Suppressor macrophage (primary cell): ENCODE data around the gene CCNY.

Source experiments
- DNase-seq, 4 experiments: peaks; one replicate each; pipeline ENCODE4 v3.0.0-alpha.2; 2020 to 2022

CCNY gene

GRCh38 chr10:35456153-35456720, 119.9 kb downstream of the CCNY start:
- no peak for DNase-seq

DNA sequence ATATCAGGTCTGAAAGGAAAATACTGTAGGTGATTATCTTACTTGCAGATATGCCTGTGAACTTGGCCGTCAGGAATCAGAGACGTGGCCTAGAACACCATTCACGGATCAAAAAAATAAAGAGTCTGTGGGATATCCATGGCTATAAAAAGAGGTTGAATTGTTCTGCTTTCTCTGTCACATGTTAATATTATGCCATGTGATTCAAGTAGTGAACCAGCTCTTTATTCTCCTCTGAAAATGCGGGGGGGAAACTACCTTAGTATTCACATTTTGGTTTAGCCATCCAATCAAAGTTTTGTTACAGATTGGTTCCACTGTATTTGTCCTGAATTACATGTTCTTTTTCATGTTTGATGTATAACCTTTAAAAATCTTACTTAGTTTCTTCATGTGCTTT, 120.5 kb downstream of the CCNY start:
- DNase-seq = no peak

DNA sequence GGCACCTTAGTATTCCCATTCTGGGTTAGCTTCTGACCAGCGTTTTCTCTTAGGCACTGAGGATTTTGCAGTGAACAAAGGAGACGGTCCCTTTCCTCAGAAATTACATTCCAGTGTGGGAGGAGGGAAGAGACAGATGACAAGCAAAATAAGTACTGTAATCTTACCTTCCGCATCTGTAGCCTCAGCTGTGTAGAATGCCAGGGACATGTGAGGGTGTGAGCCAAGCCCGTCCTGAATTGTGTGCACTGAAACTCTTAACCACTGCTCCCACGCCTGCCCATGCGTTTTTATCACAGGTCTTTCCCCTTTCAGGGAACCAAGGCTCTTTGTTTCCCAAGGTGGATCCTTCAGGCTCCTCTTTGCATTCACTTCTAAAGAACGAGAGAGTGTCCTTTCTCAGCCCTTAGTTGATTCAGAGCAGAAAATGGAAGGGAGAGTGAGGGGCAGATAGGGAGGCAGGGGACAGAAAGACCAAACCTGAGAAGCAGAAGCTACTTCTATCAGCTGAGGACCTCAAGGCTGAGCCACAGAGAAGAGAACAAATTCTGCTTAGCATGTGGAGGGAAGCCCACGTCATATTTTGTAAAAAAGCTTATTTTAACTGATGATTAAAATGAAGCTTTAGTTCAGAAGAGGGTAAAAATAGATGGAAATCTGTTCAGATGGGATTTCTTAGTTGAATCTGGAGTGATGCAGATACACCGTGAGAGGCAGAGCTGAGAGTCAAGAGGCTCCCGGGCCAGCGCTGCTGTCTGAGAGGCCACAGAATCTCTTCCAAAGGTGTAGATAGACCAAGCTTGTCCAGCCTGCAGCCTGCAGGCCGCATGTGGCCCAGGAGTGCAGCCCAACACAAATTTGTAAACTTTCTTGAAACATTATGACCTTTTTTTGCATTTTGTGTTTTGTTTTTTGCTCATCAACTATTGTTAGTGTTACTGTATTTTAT, 122.5 kb downstream of the CCNY start:
- no peak for DNase-seq

DNA sequence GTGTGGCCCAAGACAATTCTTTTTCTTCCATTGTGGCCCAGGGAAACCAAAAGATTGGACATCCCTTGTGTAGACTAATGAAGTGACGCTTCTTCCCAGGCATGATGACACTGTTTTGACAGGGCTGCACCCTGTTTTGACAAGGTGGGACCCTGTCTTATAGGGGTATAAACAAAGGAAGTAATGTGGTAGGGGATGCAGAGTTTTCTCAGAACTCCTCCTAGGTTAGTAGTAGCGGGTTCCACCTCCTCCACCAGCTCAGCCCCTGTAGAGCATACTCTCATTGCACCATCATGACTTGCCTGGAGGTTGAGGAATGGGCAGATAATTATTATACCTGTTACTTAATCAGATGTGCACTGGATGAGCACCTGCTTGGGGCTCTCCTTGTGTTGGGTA, 123.1 kb downstream of the CCNY start:
- no peak for DNase-seq

DNA sequence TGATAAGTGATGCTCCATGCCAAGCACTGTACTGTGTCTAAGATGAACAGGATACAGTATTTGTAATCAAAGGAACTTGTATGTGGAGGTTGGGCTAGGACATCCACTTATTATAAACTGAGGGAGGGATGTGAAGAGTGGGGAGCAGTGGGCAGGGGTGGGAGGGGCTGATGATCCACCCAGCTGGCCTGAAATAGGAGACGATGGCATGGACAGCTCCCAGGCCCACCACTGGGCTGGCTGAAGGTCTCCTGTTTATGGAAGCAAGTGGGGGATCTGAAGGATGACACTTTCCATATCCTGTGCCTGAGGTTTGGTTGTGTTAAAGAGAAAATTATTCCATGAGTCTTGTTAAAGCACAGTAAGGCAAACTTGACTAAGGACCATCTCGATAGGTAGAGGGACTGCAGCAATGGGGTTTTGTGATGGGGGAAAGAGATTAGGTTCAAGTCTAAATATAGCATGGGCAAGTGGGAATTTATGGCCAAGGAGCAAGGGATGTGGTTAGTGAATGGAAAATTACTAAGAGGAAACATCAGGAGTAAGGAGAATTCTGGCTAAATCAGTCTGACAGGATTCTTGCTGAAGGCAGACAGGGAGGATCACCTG, 124.6 kb downstream of the CCNY start:
- DNase-seq = no peak

DNA sequence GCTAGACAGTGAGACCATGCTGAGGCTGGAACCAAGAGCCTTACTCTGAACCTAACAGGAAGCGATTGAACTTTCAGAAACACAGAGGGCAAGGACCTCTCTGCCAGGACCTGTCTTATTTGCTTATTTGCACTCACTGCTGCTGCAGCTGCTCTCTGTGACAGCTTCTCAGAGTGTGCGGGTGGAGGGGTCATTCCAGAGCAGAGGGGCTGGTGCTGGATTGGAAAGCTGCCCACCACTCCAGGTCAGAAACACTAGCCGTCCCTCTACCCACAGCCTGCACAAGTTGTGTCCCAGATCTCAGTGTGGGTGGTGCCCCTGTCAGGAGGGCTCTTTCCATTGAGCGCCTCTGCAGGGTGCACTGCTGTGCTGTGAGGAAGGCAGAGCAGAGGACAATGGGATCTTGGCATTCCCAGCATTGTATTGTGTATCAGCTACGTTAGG, 126.2 kb downstream of the CCNY start:
- DNase-seq = no peak

DNA sequence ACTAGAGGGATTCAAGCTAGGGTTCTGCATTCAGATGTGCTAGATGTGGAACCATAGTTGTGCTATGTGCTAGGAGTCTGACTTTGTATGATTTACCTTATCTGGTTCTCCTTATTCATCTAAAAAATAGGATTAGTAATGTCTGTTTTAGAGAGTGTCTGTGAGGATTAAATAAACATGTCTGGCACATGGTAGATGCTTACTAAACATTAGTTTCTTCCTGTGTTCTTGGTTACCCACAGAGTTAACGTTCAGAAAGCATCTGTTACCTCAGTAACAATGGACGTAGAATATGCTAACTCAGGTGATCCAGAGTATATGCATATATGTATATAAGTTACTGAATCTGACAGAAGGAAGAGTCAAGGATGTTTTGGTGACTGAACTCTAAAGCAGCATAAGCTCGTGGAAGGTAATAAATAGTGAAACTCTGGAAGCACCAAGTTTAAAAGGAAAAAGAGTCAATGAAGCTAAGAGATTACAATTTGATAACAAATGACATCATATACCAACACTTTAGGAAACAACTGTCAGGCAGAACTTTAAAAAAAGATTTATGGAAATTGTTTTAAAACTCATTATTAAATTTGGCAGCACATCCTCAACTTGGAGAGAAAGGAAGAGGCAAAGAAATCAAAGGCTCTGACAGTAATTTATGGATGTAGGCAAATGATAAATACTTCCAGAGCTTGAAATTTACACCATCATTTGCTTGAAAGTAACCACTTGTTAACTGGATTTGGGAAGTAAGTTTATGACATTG, 127.0 kb downstream of the CCNY start:
- no peak for DNase-seq

DNA sequence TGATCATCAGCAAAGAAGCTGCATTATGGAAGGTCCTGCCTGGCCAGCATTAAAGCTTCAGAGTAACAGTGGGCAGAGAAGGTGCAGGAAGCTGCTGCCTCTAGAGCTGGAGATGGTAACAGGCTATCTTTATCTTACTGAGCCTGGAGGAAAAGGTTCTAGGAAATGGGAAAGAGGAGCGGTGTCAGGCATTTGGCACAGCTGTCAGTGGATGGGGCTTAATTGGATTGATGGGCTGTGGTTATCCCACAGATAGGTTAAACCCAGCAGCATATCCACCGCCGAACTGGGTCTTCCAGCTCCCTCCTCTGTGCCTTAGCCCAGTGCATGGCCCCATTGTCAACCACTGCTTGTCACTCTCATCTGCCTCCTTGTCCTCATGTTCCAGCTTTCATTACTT, 127.6 kb downstream of the CCNY start:
- peak in 3 of 4 experiments; percentile 32 to 43 (median 42) for DNase-seq

DNA sequence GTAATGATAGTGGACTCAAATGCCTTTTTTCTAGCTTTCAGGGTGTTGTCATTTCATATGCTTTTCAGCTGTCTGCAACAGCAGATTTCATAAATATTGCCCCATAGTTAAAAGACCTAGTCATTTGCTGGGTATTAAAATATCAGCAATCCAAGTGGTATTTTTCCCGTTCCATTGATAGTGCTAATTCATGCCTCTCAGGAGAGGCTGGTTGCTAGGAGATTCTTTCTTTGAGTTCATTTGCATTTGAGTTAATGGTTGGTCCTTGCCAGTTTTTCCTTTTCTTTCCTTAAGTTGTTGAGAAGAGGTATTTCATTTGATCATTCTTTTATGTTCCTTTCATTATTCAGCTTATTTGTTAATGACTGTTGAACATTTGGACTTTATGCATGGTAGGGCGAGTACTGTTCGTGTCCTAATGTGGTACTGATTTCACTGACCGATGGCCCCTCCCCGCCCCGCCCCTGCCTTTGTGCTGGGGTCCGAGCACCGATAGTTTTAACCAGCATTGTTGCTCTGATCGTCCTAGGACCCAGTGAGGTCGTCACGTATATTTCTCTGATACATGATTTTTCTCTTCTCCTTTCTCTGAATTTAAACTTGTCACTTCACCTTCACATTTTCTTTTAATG, 128.6 kb downstream of the CCNY start:
- DNase-seq = no peak

GRCh38 chr10:35465673-35466072, 129.4 kb downstream of the CCNY start:
- DNase-seq = no peak

GRCh38 chr10:35466170-35466569, 129.9 kb downstream of the CCNY start:
- DNase-seq = no peak

DNA sequence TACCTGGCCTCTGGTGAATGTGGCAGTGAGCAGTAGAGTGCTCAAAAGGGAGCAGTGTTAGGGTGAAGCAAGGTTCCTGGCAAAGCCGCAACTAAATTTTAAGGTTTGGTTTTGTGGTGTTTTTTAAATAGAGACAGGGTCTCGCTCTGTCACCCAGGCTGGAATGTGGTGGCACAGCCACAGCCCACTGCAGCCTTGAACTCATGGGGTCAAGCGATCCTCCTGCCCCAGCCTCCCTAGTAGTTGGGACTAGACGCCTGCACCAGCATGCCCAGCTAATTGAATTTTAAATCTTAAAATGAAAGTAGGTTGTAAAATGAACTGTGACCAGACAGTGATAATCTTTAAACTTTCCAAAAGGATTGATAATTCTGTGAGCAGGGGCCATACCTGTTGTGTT, 130.4 kb downstream of the CCNY start:
- DNase-seq = no peak

DNA sequence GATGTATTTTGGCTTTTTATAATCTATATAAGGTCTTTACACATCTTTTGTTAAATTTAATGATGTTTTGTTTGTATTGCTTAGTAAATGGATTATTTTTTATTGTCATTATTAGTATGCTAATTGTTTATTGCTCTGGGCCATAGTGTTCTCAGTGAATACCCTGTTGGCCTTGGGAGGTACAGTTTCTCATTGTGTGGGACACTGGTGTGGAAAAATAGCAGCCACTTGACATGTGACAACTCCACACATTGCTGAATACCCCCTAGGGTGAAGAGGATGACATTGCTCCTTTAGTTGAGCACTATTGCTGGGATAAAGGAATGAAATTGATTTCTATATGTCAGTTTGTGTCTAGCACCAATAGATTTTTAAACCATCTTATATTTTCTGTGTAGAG, 130.9 kb downstream of the CCNY start:
- no peak for DNase-seq

DNA sequence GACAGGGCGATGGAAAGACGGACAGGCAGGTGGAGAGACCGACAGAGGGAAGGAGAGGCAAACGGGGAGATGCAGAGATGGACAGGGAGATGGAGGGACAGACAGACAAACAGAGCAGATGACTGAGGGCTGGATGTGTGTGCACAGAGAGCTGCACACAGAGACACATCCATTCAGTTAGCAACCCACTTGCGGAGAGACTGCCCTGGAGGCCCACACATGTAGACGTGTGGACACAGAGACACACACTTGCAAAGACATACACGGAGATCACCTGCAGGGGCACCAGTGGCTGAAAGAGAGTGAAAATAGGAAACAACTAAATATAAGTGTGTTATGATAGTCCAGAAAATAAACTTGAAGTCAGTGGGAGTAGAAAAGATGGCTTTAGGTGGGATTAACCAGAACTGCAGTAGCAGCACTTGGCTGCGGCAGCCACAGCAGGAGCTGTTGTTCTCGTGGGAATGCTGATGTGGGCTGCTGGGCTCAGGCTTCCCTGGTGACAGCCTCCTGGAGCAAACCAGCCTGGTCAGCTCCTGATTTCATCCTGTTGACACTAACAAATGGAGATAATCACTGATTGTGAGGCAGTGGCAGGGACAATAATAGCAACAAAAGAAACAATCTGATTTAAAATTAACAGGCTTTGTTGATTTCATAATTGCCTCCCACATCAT, 134.1 kb downstream of the CCNY start:
- no peak for DNase-seq

GRCh38 chr10:35470925-35471315, 134.6 kb downstream of the CCNY start:
- no peak for DNase-seq

DNA sequence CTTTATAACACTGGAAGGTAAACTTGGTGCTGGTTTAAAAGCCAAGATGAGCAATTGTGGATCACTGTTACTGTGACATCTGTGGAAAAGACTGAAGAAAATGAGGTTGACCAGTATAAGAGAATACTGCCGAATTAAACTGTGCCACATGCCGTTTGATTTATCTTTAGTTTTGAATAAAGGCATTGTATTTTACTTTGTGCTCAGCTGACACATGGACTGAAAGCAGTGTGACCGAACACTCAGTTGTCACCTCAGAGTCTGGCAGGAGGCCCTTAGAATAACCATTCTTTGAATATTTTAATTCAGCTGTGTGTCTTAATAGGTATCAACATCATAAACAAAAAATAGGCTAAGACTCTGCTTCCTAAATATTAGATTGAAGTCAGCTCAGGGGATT, 135.1 kb downstream of the CCNY start:
- DNase-seq = no peak

GRCh38 chr10:35480142-35480541, 143.8 kb downstream of the CCNY start:
- DNase-seq = no peak

DNA sequence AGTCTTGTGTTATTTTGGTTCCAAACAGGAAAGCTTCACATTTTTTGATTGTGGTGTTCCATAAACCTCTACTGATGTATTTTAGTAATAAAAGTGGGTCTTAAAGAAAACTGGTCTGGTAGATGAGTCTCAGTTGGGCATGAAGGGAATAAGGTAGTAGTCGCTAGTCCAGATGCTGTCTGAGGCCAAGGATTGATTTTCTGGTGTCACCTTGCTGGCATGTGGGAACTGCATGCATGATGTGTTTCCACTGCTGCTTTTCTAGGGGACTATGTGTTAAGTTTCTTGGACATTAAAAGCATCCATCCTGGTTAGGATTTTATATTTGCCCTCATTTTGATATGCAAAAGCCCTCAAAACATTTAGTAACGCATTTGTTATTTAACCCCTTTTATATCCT, 145.1 kb downstream of the CCNY start:
- no peak for DNase-seq

DNA sequence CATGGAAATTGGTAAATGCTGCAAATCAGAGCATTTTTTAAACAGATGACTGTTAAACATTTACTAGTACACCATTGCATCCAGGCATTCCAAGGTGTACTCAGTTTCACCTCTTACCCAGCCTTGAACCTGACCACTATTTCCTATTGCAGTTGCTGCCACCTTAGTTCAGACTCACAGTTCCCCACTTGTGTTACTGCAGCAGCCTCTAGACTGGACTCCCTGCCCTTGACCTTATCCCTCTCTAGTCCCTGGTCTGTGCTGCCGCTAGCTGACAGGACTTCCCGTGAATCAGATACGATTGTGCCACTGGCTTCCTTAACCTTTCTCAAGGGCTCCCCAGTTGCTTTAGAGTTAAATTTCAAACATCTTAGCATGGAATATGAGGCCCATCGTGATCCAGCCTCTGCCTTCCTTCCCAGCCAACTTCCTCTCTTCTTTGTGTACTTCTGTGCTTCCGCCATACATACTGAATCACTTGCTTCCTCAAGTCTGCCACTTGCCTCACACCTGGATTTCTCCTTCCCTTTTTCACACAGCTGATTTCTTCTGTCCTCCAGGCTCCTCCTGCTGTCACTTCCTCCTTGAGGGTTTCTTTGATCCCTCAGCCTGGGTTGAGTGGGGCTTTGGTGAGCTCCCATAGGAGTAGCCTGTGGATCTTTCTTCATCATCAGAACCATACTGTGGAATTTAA, 150.1 kb downstream of the CCNY start:
- DNase-seq = peak; percentile 57 to 84 (median 74)

DNA sequence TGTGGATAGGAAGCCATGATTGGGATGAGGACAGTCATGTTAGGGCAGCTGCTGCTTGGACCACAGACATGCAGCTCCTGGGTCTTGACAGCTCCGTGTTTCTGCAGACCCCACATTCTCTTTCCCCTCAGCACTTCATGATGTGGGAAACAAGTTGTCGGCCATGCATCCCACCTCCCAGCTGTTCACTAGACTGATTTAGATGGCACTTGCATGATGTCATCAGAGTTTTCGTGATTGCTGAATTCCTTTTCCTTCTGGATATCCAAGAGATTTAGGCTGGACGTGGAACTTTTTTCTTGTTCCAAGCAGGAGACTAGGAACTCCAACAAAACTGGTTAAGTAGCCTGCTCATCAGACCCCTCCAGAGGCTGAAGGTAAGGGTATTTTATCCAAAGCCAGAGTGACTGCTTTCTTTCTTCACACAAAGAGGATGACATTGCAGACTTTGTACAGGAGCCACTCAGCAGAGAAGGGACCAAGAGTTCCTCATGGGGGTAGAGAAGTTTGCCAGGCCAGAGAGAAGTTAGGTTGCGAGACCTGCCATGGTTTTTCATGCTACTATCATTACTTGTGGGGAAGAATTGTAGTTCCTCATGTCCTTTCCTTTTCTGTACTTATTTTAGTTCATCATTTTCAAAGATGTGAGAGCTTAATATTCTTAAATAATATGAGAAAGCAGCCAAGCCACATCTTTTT, 151.2 kb downstream of the CCNY start:
- DNase-seq = peak; percentile 33 to 70 (median 68)

DNA sequence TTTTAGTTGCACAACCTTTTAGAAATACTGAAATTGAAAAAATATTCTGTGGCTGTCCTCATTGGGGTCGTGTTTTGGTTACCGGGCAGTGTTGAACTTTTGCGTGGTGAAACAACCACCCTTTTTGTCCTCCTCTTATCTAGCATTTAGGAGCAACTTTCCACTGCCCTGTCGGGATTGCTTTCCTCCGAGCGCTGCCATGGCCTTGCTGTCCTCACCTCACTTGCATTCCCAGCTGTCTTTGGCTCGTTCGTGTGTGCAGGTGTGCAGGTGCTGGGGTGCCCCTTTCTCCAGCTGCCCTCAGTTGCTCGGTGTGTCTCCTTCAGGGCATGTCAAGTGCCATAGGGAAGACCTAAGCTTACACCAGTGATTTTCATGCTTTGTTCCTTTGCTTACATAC, 151.9 kb downstream of the CCNY start:
- DNase-seq = no peak
